GM18508 (cell line): ENCODE results near the gene SMAD7.
"Not testable (repeated sequence)": the region's sequence is repeated elsewhere in the genome, so short reads cannot be mapped to it uniquely, and the experiment has no call there.

ENCODE experiments used
- ATAC-seq: cut with Tn5 transposase; IDR thresholded peaks from one replicate; pipeline ENCODE4 v1.9.1; 2021; ENCODE audit warnings: moderate number of reproducible peaks; ENCODE audit not compliant: insufficient read depth, unreplicated experiment

The SMAD7 gene

GRCh38 chr18:48885924-48886400 is 64.8 kb downstream of the SMAD7 start:
- ATAC-seq = no peak

- ATAC-seq = no peak
These were observed 65.4 kb downstream of the SMAD7 start for GRCh38 chr18:48885266-48885923.

- ATAC-seq = no peak
These were observed 66.0 kb downstream of the SMAD7 start for GRCh38 chr18:48884771-48885170.

GRCh38 chr18:48884306-48884705 is 66.5 kb downstream of the SMAD7 start:
- ATAC-seq = no peak

- no peak for ATAC-seq
These were observed 68.4 kb downstream of the SMAD7 start for GRCh38 chr18:48882379-48882778.

- no peak for ATAC-seq
These were observed 69.8 kb downstream of the SMAD7 start for GRCh38 chr18:48880931-48881330.

GRCh38 chr18:48879008-48879431 is 71.7 kb downstream of the SMAD7 start:
- ATAC-seq = no peak

- no peak for ATAC-seq
These were observed 72.3 kb downstream of the SMAD7 start for GRCh38 chr18:48878471-48878870.

- no peak for ATAC-seq
These were observed 72.8 kb downstream of the SMAD7 start for GRCh38 chr18:48877941-48878340.

GRCh38 chr18:48876590-48876989 is 74.2 kb downstream of the SMAD7 start:
- ATAC-seq = no peak

GRCh38 chr18:48875942-48876511 is 74.7 kb downstream of the SMAD7 start:
- ATAC-seq = no peak

GRCh38 chr18:48875314-48875941 is 75.3 kb downstream of the SMAD7 start:
- no peak for ATAC-seq

GRCh38 chr18:48874701-48875162 is 76.0 kb downstream of the SMAD7 start:
- ATAC-seq = no peak

GRCh38 chr18:48874233-48874632 is 76.5 kb downstream of the SMAD7 start:
- no peak for ATAC-seq

GRCh38 chr18:48872234-48873145 is 78.3 kb downstream of the SMAD7 start:
- ATAC-seq = no peak

GRCh38 chr18:48871391-48872166 is 79.2 kb downstream of the SMAD7 start:
- no peak for ATAC-seq

- ATAC-seq = not testable (repeated sequence)
These were observed 79.8 kb downstream of the SMAD7 start for GRCh38 chr18:48870926-48871325.
